ENCODE measurements around the gene ARRDC5.
"Not testable (repeated sequence)": the region's sequence is repeated elsewhere in the genome, so short reads cannot be mapped to it uniquely, and the experiment has no call there.

ARRDC5 gene

DNA sequence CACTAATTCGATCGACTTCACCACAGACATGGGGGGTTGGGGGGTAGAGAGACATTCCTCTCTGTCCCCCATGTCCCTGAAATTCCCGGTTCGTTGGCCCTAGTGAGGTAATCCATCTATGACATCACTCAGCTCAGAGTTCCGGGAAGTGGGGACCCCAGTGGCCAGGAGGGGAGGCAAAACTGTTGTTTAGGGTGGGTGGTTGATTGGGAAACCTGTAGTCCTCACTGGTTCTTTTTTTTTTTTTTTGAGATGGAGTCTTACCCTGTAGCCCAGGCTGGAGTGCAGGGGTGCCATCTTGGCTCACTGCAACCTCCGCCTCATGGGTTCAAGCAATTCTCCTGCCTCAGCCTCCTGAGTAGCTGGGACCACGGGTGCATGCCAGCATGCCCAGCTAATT is at the start of gene ARRDC5:
Gene ARRDC5 (minus strand): TSS at position 101 of the 400 bp plus-strand sequence. CDS start 71 bp downstream, at position 30.
- Histone ChIP-seq H3K27ac (ENCODE audit: low read depth, low read length) (no peak within 1 kb of the TSS), H3K4me3 (ENCODE audit: low read length) (no peak within 1 kb of the TSS), H3K4me1 (ENCODE audit: control insufficient read depth, insufficient read depth, low read length) (no peaks in the 10 kb centered on the region), H3K27me3 (ENCODE audit: control insufficient read depth, insufficient read depth, low read length) (no peaks in the 10 kb centered on the region), H3K9ac (ENCODE audit: low read length) (no peak within 1 kb of the TSS), H3K36me3 (ENCODE audit: control insufficient read depth, insufficient read depth, low read length) (no peaks in the 10 kb centered on the region)

DNA sequence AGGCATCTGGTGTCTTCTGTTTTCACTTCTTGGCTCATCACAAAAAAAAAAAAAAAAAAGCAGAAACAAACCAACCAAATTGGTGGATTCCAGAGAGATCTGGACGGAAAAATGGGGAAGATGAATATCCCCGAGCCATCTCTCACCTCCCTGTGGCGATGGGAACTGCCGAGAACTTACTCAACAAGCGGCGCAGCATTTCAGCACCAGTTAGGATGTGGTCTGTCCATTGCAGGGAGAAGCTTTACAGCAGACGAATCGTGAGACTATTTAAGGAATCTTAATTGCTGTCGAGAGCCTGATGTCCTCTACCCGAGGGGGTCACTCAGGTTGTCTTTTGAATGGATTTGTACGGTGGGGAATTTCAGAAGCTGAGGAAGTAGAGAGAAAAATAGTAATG is 49.0 kb upstream of the ARRDC5 start:
- Histone ChIP-seq H3K9ac (ENCODE audit: low read length) (no peak overlapping the region), H3K4me1 (ENCODE audit: control insufficient read depth, insufficient read depth, low read length) (no peaks in the 10 kb centered on the region), H3K27me3 (ENCODE audit: control insufficient read depth, insufficient read depth, low read length) (no peaks in the 10 kb centered on the region), H3K27ac (ENCODE audit: low read depth, low read length) (no peak overlapping the region), H3K4me3 (ENCODE audit: low read length) (no peak overlapping the region), H3K36me3 (ENCODE audit: control insufficient read depth, insufficient read depth, low read length) (no peaks in the 10 kb centered on the region)

DNA sequence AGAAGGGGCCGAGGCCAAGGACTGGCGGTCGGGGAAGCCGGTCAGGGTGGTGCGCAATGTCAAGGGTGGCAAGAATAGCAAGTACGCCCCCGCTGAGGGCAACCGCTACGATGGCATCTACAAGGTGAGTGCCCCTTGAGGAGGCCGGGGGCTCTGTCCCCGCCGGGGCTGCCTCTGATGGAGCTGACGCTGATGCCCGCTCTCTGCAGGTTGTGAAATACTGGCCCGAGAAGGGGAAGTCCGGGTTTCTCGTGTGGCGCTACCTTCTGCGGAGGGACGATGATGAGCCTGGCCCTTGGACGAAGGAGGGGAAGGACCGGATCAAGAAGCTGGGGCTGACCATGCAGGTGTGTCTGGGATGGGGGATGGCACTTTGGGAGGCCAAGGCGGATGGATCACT is 48.0 kb upstream of the ARRDC5 start:
- H3K27me3 ChIP-seq (ENCODE audit: control insufficient read depth, insufficient read depth, low read length); H3K4me3 ChIP-seq (ENCODE audit: low read length); H3K27ac ChIP-seq (ENCODE audit: low read depth, low read length); H3K36me3 ChIP-seq (ENCODE audit: control insufficient read depth, insufficient read depth, low read length); H3K4me1 ChIP-seq (ENCODE audit: control insufficient read depth, insufficient read depth, low read length); H3K9ac ChIP-seq (ENCODE audit: low read length): not testable (repeated sequence)

DNA sequence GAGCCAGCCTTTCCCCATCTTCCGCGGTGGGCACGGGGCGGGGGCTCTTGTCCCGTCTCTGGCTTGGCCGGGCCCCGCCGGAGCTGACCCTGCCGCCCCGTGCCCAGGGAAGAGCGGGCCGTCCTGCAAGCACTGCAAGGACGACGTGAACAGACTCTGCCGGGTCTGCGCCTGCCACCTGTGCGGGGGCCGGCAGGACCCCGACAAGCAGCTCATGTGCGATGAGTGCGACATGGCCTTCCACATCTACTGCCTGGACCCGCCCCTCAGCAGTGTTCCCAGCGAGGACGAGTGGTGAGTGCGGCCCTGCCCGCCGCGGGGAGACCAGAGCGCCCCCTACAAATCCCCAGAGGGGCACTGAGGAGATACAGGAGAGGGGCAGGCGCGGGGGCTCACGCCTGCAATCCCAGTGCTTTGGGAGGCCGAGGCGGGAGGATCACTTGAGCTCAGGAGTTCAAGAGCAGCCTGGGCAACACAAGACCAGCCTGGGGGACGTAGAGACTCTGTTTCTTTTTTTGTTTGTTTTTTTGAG is 39.0 kb upstream of the ARRDC5 start:
- not testable (repeated sequence) for H3K27me3 ChIP-seq (ENCODE audit: control insufficient read depth, insufficient read depth, low read length); H3K9ac ChIP-seq (ENCODE audit: low read length); H3K4me3 ChIP-seq (ENCODE audit: low read length); H3K27ac ChIP-seq (ENCODE audit: low read depth, low read length); H3K4me1 ChIP-seq (ENCODE audit: control insufficient read depth, insufficient read depth, low read length); H3K36me3 ChIP-seq (ENCODE audit: control insufficient read depth, insufficient read depth, low read length)

DNA sequence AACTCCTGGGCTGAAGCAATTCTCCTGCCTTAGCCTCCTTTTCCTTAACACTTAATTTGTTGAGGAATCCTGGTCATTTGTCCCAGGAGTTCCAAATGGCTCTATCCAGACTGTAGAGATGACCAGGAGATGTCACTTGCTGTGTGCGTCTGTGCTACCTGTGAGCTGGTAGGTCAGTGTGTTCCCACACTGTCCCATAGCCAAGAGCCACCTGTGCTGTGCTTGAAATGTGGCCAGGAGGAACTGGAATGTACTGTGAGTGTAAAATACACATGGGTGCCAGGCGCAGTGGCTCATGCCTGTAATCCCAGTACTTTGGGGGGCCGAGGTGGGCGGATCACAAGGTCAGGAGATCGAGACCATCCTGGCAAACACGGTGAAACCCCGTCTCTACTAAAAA is 36.8 kb upstream of the ARRDC5 start:
- no peaks in the 10 kb centered on the region for H3K4me1 ChIP-seq (ENCODE audit: control insufficient read depth, insufficient read depth, low read length)
- no peak overlapping the region for H3K9ac ChIP-seq (ENCODE audit: low read length)
- H3K4me3 ChIP-seq (ENCODE audit: low read length), result no peak overlapping the region
- no peak overlapping the region for H3K27ac ChIP-seq (ENCODE audit: low read depth, low read length)
- H3K36me3 ChIP-seq (ENCODE audit: control insufficient read depth, insufficient read depth, low read length), result no peaks in the 10 kb centered on the region
- H3K27me3 ChIP-seq (ENCODE audit: control insufficient read depth, insufficient read depth, low read length), result no peaks in the 10 kb centered on the region

DNA sequence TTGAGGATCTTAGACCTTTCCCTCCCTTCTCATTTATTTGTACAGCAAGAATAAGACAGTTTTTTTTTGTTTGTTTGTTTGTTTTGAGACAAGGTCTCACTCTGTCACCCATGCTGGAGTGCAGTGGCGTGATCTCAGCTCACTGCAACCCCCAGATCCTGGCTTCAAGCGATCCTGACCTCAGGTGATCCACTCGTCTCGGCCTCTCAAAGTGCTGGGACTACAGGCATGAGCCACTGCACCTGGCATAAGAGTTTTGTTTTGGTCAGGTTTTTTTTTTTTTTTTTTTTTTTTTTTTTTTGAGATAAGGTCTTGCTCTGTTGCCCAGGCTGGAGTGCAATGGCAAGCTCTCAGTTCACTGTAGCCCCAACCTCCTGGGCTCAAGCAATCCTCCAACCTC is 35.8 kb upstream of the ARRDC5 start:
- H3K36me3 ChIP-seq (ENCODE audit: control insufficient read depth, insufficient read depth, low read length); H3K4me3 ChIP-seq (ENCODE audit: low read length); H3K9ac ChIP-seq (ENCODE audit: low read length); H3K4me1 ChIP-seq (ENCODE audit: control insufficient read depth, insufficient read depth, low read length); H3K27ac ChIP-seq (ENCODE audit: low read depth, low read length); H3K27me3 ChIP-seq (ENCODE audit: control insufficient read depth, insufficient read depth, low read length): not testable (repeated sequence)

DNA sequence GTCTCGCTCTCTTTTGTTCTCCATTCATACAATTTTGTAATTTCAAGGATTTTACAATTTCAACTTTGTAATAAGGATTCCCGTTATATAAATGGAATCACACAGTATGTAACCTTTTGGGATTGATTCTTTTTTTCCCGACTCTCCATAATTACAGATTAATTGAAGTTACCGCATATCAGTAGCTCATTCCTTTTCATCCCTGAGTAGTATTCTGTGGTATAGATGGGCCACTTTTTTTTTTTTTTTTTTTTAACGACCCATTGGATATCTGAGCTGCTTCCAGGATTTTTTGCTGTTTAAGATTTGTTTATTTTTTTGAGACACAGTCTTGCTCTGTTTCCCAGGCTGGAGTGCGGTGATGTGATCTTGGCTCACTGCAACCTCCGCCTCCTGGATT is 34.4 kb upstream of the ARRDC5 start:
- no peak overlapping the region for H3K9ac ChIP-seq (ENCODE audit: low read length)
- H3K4me3 ChIP-seq (ENCODE audit: low read length), result no peak overlapping the region
- H3K27ac ChIP-seq (ENCODE audit: low read depth, low read length), result no peak overlapping the region
- H3K4me1 ChIP-seq (ENCODE audit: control insufficient read depth, insufficient read depth, low read length), result no peaks in the 10 kb centered on the region
- no peaks in the 10 kb centered on the region for H3K36me3 ChIP-seq (ENCODE audit: control insufficient read depth, insufficient read depth, low read length)
- H3K27me3 ChIP-seq (ENCODE audit: control insufficient read depth, insufficient read depth, low read length), result no peaks in the 10 kb centered on the region

DNA sequence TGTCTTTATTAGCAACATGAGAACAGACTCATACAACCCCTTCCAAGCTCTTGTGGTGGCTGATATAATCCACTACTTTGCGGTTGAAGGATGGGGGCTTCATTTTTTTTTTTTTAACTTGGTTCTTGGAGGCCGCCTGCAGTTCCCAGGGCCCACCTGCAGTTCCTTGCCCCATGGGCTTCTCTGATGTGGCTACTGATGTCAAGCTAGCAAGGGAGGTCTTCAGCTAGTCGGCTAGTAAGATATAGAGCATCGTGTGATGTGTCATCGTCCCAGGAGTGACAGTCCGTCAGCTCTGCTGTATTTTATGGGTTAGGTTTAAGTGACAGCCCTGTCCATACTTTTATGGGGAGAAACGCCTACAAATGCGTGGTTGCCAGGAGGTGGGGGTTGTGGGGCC is 32.7 kb upstream of the ARRDC5 start:
- H3K36me3 ChIP-seq (ENCODE audit: control insufficient read depth, insufficient read depth, low read length), result no peaks in the 10 kb centered on the region
- no peak overlapping the region for H3K27ac ChIP-seq (ENCODE audit: low read depth, low read length)
- no peaks in the 10 kb centered on the region for H3K4me1 ChIP-seq (ENCODE audit: control insufficient read depth, insufficient read depth, low read length)
- no peaks in the 10 kb centered on the region for H3K27me3 ChIP-seq (ENCODE audit: control insufficient read depth, insufficient read depth, low read length)
- H3K9ac ChIP-seq (ENCODE audit: low read length), result no peak overlapping the region
- H3K4me3 ChIP-seq (ENCODE audit: low read length), result no peak overlapping the region

DNA sequence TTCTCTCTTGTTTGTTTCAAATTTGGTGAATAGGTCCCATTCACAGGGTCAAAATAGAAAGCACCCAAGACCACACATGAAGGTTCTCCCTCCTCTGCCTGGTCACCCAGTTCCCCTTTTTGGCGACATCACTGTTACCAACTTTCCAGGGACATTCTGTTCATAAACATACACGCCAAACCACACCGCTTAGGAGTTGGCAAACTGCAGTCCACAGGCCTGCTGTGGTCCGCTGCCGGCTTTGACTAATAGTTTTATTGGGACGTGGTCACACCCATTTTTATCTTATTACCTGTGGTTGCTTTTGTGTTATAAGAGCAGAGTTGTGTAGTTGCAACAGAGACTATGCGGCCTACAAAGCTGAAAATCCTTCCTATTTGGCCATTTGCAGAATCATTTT is 30.8 kb upstream of the ARRDC5 start:
- no peak overlapping the region for H3K27ac ChIP-seq (ENCODE audit: low read depth, low read length)
- H3K9ac ChIP-seq (ENCODE audit: low read length), result no peak overlapping the region
- no peaks in the 10 kb centered on the region for H3K4me1 ChIP-seq (ENCODE audit: control insufficient read depth, insufficient read depth, low read length)
- no peaks in the 10 kb centered on the region for H3K27me3 ChIP-seq (ENCODE audit: control insufficient read depth, insufficient read depth, low read length)
- H3K4me3 ChIP-seq (ENCODE audit: low read length), result no peak overlapping the region
- H3K36me3 ChIP-seq (ENCODE audit: control insufficient read depth, insufficient read depth, low read length), result no peaks in the 10 kb centered on the region

DNA sequence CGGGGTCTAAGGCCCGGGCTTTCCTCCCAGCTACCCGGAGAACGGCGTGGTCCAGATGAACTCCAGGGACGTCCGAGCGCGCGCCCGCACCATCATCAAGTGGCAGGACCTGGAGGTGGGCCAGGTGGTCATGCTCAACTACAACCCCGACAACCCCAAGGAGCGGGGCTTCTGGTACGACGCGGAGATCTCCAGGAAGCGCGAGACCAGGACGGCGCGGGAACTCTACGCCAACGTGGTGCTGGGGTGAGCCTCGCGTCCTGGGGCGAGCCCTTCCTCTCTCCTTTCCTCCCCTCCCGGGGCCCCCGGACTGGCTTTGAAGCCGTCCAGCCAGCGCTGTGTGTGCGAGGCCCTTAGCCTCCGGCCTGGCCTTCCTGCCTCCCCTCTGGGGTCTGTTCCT is 30.0 kb upstream of the ARRDC5 start:
- no peak overlapping the region for H3K4me3 ChIP-seq (ENCODE audit: low read length)

DNA sequence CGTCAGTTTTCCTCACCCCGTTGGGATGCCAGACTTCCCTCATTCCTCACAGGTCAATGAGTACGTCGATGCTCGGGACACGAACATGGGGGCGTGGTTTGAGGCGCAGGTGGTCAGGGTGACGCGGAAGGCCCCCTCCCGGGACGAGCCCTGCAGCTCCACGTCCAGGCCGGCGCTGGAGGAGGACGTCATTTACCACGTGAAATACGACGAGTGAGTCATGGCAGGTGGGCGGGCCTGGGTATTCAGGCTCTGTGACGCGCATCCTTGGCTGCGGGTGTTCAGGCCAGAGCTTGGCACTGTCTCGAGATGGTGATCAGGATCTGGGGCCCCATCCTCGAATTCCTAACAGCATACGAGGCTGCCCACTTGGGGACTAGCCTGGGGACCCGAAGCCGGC is 28.0 kb upstream of the ARRDC5 start:
- no peaks in the 10 kb centered on the region for H3K4me1 ChIP-seq (ENCODE audit: control insufficient read depth, insufficient read depth, low read length)
- no peak overlapping the region for H3K4me3 ChIP-seq (ENCODE audit: low read length)
- no peaks in the 10 kb centered on the region for H3K27me3 ChIP-seq (ENCODE audit: control insufficient read depth, insufficient read depth, low read length)
- H3K27ac ChIP-seq (ENCODE audit: low read depth, low read length), result no peak overlapping the region
- no peak overlapping the region for H3K9ac ChIP-seq (ENCODE audit: low read length)
- no peaks in the 10 kb centered on the region for H3K36me3 ChIP-seq (ENCODE audit: control insufficient read depth, insufficient read depth, low read length)

More for the DNA sequence above, 30.0 kb upstream of the ARRDC5 start:
- no peaks in the 10 kb centered on the region for H3K4me1 ChIP-seq (ENCODE audit: control insufficient read depth, insufficient read depth, low read length)
- H3K9ac ChIP-seq (ENCODE audit: low read length), result no peak overlapping the region
- H3K27ac ChIP-seq (ENCODE audit: low read depth, low read length), result no peak overlapping the region
- H3K36me3 ChIP-seq (ENCODE audit: control insufficient read depth, insufficient read depth, low read length), result no peaks in the 10 kb centered on the region
- no peaks in the 10 kb centered on the region for H3K27me3 ChIP-seq (ENCODE audit: control insufficient read depth, insufficient read depth, low read length)

DNA sequence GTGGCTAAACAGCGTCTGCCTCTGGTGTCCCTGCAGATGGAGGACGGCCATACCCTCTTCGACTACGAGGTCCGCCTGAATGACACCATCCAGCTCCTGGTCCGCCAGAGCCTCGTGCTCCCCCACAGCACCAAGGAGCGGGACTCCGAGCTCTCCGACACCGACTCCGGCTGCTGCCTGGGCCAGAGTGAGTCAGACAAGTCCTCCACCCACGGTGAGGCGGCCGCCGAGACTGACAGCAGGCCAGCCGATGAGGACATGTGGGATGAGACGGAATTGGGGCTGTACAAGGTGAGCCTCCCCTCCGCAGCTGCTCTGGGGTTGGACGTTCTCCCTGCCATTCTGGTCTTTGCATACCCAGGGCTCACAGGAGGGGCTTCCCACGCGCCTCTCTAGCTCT is 26.5 kb upstream of the ARRDC5 start:
- H3K36me3 ChIP-seq (ENCODE audit: control insufficient read depth, insufficient read depth, low read length), result no peaks in the 10 kb centered on the region
- H3K9ac ChIP-seq (ENCODE audit: low read length), result no peak overlapping the region
- H3K4me3 ChIP-seq (ENCODE audit: low read length), result no peak overlapping the region
- no peak overlapping the region for H3K27ac ChIP-seq (ENCODE audit: low read depth, low read length)
- H3K27me3 ChIP-seq (ENCODE audit: control insufficient read depth, insufficient read depth, low read length), result no peaks in the 10 kb centered on the region
- no peaks in the 10 kb centered on the region for H3K4me1 ChIP-seq (ENCODE audit: control insufficient read depth, insufficient read depth, low read length)

DNA sequence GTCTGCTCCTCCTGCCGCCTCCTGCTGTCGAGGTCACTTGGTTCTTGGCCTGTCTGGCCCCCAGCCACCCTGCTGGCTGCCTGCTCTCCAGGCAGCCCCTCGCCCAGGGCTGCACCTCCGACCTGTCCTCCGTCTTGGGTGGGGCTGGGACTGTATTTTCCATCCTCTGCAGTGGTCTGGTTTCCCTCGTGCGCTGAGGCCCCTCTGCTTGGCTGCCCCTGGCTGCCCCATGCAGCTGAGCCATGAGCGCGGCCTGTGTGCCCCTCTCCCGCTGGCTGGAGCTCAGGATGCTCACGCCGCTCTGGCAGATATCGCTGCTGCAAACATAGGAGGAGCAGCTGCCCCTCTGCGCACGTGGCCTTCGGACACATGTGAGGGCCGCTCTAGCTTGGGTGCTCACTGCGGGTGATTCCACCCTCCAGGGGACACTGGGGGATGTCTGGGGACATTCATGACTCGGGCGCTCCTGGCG is 20.6 kb upstream of the ARRDC5 start:
- Histone ChIP-seq H3K9ac (ENCODE audit: low read length) (no peak overlapping the region), H3K4me3 (ENCODE audit: low read length) (no peak overlapping the region), H3K27me3 (ENCODE audit: control insufficient read depth, insufficient read depth, low read length) (no peaks in the 10 kb centered on the region), H3K4me1 (ENCODE audit: control insufficient read depth, insufficient read depth, low read length) (no peaks in the 10 kb centered on the region), H3K36me3 (ENCODE audit: control insufficient read depth, insufficient read depth, low read length) (no peaks in the 10 kb centered on the region), H3K27ac (ENCODE audit: low read depth, low read length) (no peak overlapping the region)
